GM06990 (cell line): ENCODE measurements around the gene MAML2.

Source experiments
- DNase-seq: peaks from one replicate; pipeline ENCODE4 v3.0.0-alpha.2; 2011; ENCODE audit not compliant: insufficient read length; ENCODE audit errors: extremely low read depth
- H3K27me3 ChIP-seq: replicated peaks from 2 replicates; pipeline ENCODE4 v1.6.0; 2011; ENCODE audit warnings: low read length; ENCODE audit not compliant: control insufficient read depth, insufficient read depth
- H3K36me3 ChIP-seq: 2 replicates; pipeline ENCODE4 v1.5.1; 2011; ENCODE audit warnings: low read length; ENCODE audit not compliant: control insufficient read depth, insufficient read depth
- H3K4me3 ChIP-seq: replicated peaks from 2 replicates; pipeline ENCODE4 v1.5.1; 2011; ENCODE audit warnings: low read depth, mild to moderate bottlenecking, control low read depth, low read length
- TF ChIP-seq, protein P1 (sequence below): IDR thresholded peaks from 2 replicates; pipeline ENCODE4 v1.5.1; 2011; ENCODE audit warnings: low read length, control low read depth, mild to moderate bottlenecking, inconsistent platforms; ENCODE audit not compliant: insufficient read depth, poor library complexity, severe bottlenecking

Gene MAML2

GRCh38 chr11:96180341-96180740 is 162.7 kb downstream of the MAML2 start:
- TF ChIP-seq, protein P1, sequence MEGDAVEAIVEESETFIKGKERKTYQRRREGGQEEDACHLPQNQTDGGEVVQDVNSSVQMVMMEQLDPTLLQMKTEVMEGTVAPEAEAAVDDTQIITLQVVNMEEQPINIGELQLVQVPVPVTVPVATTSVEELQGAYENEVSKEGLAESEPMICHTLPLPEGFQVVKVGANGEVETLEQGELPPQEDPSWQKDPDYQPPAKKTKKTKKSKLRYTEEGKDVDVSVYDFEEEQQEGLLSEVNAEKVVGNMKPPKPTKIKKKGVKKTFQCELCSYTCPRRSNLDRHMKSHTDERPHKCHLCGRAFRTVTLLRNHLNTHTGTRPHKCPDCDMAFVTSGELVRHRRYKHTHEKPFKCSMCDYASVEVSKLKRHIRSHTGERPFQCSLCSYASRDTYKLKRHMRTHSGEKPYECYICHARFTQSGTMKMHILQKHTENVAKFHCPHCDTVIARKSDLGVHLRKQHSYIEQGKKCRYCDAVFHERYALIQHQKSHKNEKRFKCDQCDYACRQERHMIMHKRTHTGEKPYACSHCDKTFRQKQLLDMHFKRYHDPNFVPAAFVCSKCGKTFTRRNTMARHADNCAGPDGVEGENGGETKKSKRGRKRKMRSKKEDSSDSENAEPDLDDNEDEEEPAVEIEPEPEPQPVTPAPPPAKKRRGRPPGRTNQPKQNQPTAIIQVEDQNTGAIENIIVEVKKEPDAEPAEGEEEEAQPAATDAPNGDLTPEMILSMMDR: no peak
- H3K4me3 ChIP-seq: no peak overlapping the region
- DNase-seq: no peak
- no peaks in the 10 kb centered on the region for H3K36me3 ChIP-seq
- no peaks in the 10 kb centered on the region for H3K27me3 ChIP-seq

GRCh38 chr11:96179905-96180304 is 163.1 kb downstream of the MAML2 start:
- no peak overlapping the region for H3K4me3 ChIP-seq
- no peaks in the 10 kb centered on the region for H3K27me3 ChIP-seq
- DNase-seq: no peak
- TF ChIP-seq, protein P1: no peak
- H3K36me3 ChIP-seq: no peaks in the 10 kb centered on the region

- no peaks in the 10 kb centered on the region for H3K27me3 ChIP-seq
- no peaks in the 10 kb centered on the region for H3K36me3 ChIP-seq
- H3K4me3 ChIP-seq: no peak overlapping the region
- no peak for DNase-seq
- TF ChIP-seq, protein P1: no peak
Measured at GRCh38 chr11:96178887-96179279, 164.1 kb downstream of the MAML2 start.

DNA sequence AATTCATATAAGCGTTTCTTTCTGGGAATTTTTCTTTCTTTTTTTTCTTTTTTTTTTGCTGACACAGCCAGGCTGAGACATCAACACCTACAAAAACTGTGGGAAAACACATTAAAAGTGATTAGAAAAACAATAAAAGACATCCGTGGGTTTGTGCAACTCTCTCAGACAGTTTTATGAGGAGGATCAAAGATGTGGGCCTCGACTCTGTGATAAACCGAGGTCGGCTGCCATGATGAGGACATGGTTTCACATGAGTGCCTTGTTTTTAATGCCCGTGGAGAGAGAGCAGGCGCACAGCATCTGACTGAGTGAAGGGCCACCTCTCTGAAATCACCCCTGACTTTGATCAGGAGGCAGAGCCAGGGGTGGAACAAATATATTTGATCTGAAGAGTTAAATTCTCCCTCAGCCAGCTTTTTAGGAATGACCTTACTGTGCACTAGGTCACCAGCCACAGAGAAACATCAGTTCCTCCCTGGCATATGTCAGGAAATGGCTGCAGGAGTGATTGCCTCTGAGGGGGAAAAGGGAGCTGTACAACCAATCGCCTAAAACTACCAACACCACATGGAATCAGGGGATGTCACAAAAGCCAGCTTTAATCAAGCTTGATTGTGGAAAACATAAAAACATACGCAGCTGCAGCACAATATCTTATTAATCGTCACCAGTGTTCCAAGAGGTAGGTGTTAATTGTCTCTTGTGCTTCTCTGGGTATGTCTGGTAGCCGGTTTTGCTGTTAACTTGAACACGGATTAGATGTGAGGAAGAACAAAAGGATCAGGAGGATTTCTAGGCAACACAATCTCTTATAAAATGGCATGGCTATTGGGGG is 164.7 kb downstream of the MAML2 start:
- no peaks in the 10 kb centered on the region for H3K36me3 ChIP-seq

DNA sequence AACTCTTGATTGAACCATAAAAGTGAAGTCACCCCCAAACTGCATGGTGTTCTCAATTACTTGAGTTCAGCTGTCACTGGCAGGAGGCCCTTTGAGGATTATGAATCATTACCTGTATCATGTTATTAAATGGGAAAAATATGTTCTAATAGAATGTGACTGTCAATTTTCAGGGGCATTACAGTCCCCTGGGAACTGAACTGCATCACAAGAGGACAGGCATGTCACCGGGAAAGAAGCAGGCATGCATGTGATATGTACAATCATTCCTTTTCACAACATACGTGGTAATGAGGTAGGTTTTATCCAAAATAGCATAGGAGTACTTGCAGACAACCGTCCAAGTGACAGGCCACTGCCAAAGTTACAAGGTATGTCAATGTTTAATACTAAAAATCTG is 165.8 kb downstream of the MAML2 start:
- Histone ChIP-seq H3K36me3 (no peaks in the 10 kb centered on the region), H3K27me3 (no peaks in the 10 kb centered on the region), H3K4me3 (no peak overlapping the region)
- no peak for DNase-seq
- TF ChIP-seq, protein P1: no peak

More for the DNA sequence above, 164.7 kb downstream of the MAML2 start:
- TF ChIP-seq, protein P1: no peak
- Histone ChIP-seq H3K4me3 (no peak overlapping the region), H3K27me3 (no peaks in the 10 kb centered on the region)
- DNase-seq: no peak

- H3K4me3 ChIP-seq: no peak overlapping the region
- TF ChIP-seq, protein P1: no peak
- DNase-seq: no peak
- no peaks in the 10 kb centered on the region for H3K27me3 ChIP-seq
- H3K36me3 ChIP-seq: no peaks in the 10 kb centered on the region; the same call in 1 of the 2 replicates
Measured at GRCh38 chr11:96173906-96174305, 169.1 kb downstream of the MAML2 start.
